Kidney epithelial cell (primary cell): Measurements from ENCODE around the gene CCL4. TPM values are rescaled to one million over a fixed set of nuclear protein-coding genes. Genes with fewer than 3 reads are reported as not detected.
"Not testable (repeated sequence)": the region's sequence is repeated elsewhere in the genome, so short reads cannot be mapped to it uniquely, and the experiment has no call there.

Source experiments
- DNase-seq: peaks from one replicate; pipeline ENCODE4 v3.0.0-alpha.2; 2010; ENCODE audit warnings: low read depth
- H3K27me3 ChIP-seq: 2 replicates; pipeline ENCODE4 v1.6.0; 2011; ENCODE audit warnings: low read length; ENCODE audit not compliant: control insufficient read depth, insufficient read depth
- H3K36me3 ChIP-seq: 2 replicates; pipeline ENCODE4 v1.5.1; 2011; ENCODE audit warnings: low read length; ENCODE audit not compliant: control insufficient read depth, insufficient read depth
- H3K4me3 ChIP-seq: 2 replicates; pipeline ENCODE4 v1.5.1; 2011; ENCODE audit warnings: low read depth, mild to moderate bottlenecking, control low read depth, low read length
- total RNA-seq: library from RNA; depleted of rRNA; stranded (reverse); fragments of >200 nt; gene quantifications from 2 replicates; pipeline ENCODE4 v1.2.3, GENCODE V29; 2015
- TF ChIP-seq, protein P1 (sequence below): IDR thresholded peaks from 2 replicates; pipeline ENCODE4 v1.5.1; 2011; ENCODE audit warnings: mild to moderate bottlenecking, moderate library complexity, low read length, control low read depth, inconsistent platforms; ENCODE audit not compliant: insufficient read depth, poor library complexity, severe bottlenecking

Gene CCL4
- total RNA-seq, 1 donor from 2014 or later: not detected

DNA sequence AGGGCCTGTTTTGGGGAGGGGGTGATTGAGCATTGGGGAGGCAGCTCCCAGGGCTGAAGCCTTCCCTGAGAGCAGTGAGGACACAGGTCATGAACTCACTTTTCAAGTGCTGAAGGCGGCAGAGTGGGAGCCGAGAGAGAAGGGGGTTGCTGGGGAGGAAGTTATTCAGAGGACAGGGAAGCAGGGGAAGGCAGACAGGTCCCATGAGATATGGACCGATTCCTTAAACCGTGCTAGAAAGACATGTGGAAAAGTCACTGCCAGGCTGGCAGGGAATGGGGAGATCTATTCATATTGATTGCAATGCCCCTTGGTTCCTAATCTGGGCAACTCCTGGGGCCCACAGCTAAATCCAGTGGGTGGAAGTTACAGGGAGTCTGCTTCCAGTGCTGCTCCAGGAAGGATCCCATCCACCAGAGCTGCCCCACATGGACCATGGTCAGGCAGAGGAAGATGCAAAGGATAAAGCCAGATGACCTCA, 1.1 kb downstream of the CCL4 start:
- Histone ChIP-seq H3K36me3 (no peaks in the 10 kb centered on the region), H3K4me3 (no peak overlapping the region), H3K27me3 (no peaks in the 10 kb centered on the region)
- TF ChIP-seq, protein P1, sequence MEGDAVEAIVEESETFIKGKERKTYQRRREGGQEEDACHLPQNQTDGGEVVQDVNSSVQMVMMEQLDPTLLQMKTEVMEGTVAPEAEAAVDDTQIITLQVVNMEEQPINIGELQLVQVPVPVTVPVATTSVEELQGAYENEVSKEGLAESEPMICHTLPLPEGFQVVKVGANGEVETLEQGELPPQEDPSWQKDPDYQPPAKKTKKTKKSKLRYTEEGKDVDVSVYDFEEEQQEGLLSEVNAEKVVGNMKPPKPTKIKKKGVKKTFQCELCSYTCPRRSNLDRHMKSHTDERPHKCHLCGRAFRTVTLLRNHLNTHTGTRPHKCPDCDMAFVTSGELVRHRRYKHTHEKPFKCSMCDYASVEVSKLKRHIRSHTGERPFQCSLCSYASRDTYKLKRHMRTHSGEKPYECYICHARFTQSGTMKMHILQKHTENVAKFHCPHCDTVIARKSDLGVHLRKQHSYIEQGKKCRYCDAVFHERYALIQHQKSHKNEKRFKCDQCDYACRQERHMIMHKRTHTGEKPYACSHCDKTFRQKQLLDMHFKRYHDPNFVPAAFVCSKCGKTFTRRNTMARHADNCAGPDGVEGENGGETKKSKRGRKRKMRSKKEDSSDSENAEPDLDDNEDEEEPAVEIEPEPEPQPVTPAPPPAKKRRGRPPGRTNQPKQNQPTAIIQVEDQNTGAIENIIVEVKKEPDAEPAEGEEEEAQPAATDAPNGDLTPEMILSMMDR: no peak
- DNase-seq: no peak

- Histone ChIP-seq H3K36me3 (no peaks in the 10 kb centered on the region), H3K4me3 (no peak overlapping the region), H3K27me3 (no peaks in the 10 kb centered on the region)
- TF ChIP-seq, protein P1: no peak
- DNase-seq: no peak
Measured at GRCh38 chr17:36105781-36106492, 2.3 kb downstream of the CCL4 start.

GRCh38 chr17:36106493-36106835, 2.8 kb downstream of the CCL4 start:
- Histone ChIP-seq H3K27me3 (no peaks in the 10 kb centered on the region), H3K4me3 (no peak overlapping the region), H3K36me3 (no peaks in the 10 kb centered on the region)
- TF ChIP-seq, protein P1: no peak
- no peak for DNase-seq

DNA sequence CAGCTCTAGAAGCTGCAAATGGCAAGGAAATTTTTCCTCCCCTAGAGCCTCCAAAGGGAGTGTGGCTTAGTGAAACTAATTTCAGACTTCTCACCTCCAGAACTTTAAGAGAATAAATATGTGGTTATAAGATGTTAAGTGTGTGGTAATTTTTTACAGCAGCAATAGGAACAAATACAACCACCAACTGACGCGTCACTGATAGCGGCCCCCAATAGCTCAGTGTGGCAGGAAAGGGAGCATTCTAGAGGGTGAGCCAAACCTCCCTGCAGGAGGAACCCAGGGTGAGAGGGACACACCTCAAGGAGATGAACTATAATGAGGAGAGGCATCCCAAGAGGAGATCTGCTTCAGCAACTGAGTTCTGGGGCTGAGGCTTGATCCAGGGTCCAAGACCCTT, 4.0 kb downstream of the CCL4 start:
- TF ChIP-seq, protein P1: no peak
- Histone ChIP-seq H3K36me3 (no peaks in the 10 kb centered on the region), H3K27me3 (no peaks in the 10 kb centered on the region), H3K4me3 (no peak overlapping the region)
- no peak for DNase-seq

GRCh38 chr17:36108265-36108664, 4.6 kb downstream of the CCL4 start:
- H3K36me3 ChIP-seq, H3K4me3 ChIP-seq, H3K27me3 ChIP-seq, DNase-seq: not testable (repeated sequence)

- no peak for DNase-seq
- Histone ChIP-seq H3K36me3 (no peaks in the 10 kb centered on the region), H3K4me3 (no peak overlapping the region), H3K27me3 (no peaks in the 10 kb centered on the region)
- TF ChIP-seq, protein P1: no peak
Measured at GRCh38 chr17:36111068-36111490, 7.5 kb downstream of the CCL4 start.
